Memory B cell (primary cell): ENCODE data around the gene SREK1.
"Not testable (repeated sequence)": the region's sequence is repeated elsewhere in the genome, so short reads cannot be mapped to it uniquely, and the experiment has no call there.

Experiments used
- ATAC-seq: fragments of 150-1000 bp; cut with Tn5 transposase; 2 replicates; pipeline ENCODE4 v1.10.0; 2021; ENCODE audit warnings: low read depth, mild to moderate bottlenecking, moderate library complexity
- DNase-seq, 2 donors: peaks; one replicate each; pipeline ENCODE4 v3.0.0; 2022; ENCODE audit warnings: low spot score in 2 of 2
- H3K27ac Mint-ChIP-seq: one replicate; pipeline ENCODE4 v1.8.0; 2022; ENCODE audit warnings: mild to moderate bottlenecking, moderate library complexity, mixed read lengths
- H3K27me3 Mint-ChIP-seq: one replicate; pipeline ENCODE4 v1.8.0; 2022; ENCODE audit warnings: mixed read lengths
- H3K36me3 Mint-ChIP-seq: one replicate; pipeline ENCODE4 v1.8.0; 2022; ENCODE audit warnings: mild to moderate bottlenecking, mixed read lengths
- H3K4me1 Mint-ChIP-seq: one replicate; pipeline ENCODE4 v1.8.0; 2022; ENCODE audit warnings: mixed read lengths
- H3K4me3 Mint-ChIP-seq: one replicate; pipeline ENCODE4 v1.8.0; 2022; ENCODE audit warnings: mild to moderate bottlenecking, moderate library complexity, mixed read lengths
- H3K9me3 Mint-ChIP-seq: one replicate; pipeline ENCODE4 v1.8.0; 2022; ENCODE audit warnings: mixed read lengths

The SREK1 gene

DNA sequence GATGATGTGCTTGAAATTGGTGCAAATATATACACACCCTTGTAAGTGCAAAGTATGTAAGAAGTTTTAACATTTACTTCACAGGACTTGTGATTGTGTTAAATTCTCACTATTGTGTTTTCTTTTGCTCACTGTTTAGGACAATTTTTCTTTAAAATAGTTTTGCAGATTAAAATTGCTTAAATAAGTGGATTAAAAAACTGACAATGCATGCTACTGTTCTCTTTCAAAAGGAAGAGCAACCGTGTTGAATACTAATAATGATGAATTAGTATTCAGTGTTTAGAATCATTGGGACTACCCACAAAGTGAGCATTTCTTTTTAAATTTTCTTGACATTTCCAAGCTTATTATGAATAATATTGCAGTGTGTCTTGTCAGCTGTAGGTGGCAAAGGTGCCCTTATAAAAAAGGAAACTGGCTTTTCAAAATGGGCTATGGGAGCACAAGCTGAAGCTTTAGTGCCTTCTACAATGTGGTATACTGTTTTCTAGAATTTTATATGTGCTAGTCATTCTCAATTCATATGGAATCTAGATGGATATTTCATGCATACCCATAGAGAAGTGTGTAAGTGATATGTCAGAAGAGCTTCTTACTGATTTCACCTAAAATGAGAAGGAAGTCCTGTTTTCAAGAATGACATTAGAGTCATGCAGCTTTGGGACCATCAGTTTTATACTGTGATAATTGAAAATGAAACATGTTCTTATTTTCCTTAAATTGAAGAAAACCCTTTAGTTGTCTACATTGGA is 35.4 kb downstream of the SREK1 start:
- H3K27ac Mint-ChIP-seq = no peak overlapping the region
- no peaks in the 10 kb centered on the region for H3K9me3 Mint-ChIP-seq
- no peak for ATAC-seq
- H3K4me1 Mint-ChIP-seq = no peaks in the 10 kb centered on the region
- peaks cover 38% of the 10 kb centered on the region for H3K36me3 Mint-ChIP-seq
- no peaks in the 10 kb centered on the region for H3K27me3 Mint-ChIP-seq
- H3K4me3 Mint-ChIP-seq = no peak overlapping the region
- no peak for DNase-seq

DNA sequence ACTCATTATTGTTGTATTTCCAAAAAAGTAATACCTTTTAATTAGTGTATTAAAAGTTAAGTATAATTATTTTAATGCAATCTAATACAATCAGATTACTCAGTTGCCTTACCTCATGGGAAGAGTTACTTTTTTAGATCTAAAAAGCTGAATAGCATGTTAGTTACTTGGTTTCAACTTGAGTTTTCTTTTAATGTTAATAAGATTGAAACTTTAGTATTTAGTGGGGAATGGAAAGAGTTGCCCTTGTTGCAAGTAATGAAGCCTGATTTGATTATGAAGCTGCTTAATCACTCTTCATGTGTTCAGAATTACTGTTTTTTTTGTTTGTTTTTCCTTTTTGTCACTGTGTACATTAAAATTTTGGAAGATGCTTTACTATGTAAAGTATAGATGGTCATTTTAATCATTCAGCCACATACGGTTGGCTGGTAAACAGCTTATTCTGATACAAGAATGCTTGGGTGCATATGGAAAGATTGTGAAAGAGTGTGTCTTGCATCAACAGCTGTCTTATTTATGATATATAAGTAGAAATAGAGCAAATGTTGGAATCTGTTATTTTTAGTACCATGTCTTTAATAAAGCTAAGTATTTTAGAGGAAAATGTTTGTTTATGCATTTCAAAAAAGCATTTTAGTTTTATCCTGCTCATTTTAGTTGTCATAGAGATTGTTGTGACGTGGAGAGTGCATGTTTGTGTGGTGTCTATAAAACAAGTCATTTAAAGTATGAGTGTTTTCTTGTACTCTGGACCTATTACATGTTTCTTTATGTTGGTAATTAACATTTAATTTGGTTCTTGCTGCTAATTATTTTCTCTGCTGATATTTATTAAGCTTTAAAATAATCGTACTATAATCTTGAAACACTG is 36.4 kb downstream of the SREK1 start:
- DNase-seq (no peak), ATAC-seq (no peak)
- Mint-ChIP-seq H3K27ac (no peak overlapping the region), H3K4me1 (no peaks in the 10 kb centered on the region), H3K4me3 (no peak overlapping the region), H3K9me3 (no peaks in the 10 kb centered on the region), H3K27me3 (no peaks in the 10 kb centered on the region), H3K36me3 (peaks cover 32% of the 10 kb centered on the region)

DNA sequence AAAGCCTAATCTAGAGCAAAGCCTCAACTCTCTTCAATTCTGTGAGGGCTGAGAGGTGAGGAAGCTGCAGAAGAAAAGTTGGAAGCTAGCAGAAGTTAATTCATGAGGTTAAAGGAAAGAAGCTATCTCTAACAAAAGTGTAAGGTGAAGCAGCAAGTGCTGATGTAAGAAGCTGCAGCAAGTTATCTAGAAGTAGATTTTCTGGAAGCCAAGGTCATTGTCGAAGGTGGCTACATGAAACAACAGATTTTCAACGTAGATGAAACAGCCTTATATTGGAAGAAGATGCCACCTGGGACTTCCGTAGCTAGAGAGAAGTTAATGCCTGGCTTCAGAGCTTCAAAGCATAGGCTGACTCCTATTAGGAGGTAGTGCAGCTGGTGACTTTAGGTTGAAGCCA is 42.0 kb downstream of the SREK1 start:
- no peak overlapping the region for H3K27ac Mint-ChIP-seq
- ATAC-seq (no peak), DNase-seq (no peak)
- H3K4me3 Mint-ChIP-seq = no peak overlapping the region
- no peaks in the 10 kb centered on the region for H3K27me3 Mint-ChIP-seq
- H3K4me1 Mint-ChIP-seq = no peaks in the 10 kb centered on the region
- peaks cover 5% of the 10 kb centered on the region for H3K36me3 Mint-ChIP-seq
- peaks cover 2% of the 10 kb centered on the region for H3K9me3 Mint-ChIP-seq

DNA sequence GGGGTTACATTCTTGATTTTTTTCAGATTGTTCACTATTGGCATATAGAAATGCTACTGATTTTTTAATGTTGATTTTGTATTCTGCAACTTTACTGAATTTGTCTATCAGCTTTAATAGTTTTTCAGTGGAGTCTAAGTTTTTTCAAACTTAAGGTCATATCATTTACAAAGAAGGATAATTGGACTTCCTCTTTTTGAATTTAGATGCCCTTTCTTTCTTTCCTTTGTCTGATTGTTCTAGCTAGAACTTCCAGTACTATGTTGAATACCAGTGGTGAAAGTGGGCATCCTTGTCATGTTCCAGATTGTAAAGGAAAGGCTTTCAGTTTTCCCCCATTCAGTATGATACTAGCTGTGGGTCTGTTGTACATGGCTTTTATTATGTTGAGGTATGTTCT is 49.3 kb downstream of the SREK1 start:
- Mint-ChIP-seq H3K36me3 (peaks cover 8% of the 10 kb centered on the region), H3K4me1 (no peaks in the 10 kb centered on the region), H3K27me3 (no peaks in the 10 kb centered on the region), H3K4me3 (no peak overlapping the region), H3K9me3 (peaks cover 2% of the 10 kb centered on the region), H3K27ac (no peak overlapping the region)
- DNase-seq (no peak), ATAC-seq (no peak)

DNA sequence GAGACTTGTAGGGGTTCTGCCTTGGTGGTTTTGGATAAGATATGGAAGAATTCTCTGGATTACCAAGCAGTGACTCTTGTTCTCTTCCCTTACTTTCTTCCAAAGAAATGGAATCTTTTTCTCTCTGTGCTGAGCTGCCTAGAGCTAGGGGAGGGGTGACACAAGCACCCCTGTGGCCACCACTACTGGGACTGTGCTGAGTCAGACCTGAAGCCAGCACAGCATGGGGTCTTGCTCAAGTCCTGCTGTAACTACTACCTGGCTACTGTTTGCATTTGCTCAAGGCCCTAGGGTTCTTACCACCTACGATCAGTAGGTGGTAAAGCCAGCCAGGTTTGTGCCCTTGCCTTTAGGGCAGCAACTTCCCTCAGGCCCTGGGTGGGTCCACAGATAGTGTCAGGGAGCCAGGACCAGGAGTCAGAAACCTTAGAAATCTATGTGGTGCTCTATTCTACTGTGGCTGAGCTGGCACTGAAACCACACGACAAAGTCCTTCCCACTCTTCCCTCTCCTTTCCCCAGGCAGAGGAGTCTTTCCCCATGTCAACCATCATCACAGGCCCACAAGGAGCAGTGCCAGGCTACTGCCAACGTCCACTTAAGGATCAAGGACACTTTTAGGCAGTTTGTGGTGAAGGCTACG is 53.8 kb downstream of the SREK1 start:
- H3K9me3 Mint-ChIP-seq = no peaks in the 10 kb centered on the region
- H3K4me1 Mint-ChIP-seq = no peaks in the 10 kb centered on the region
- no peak for ATAC-seq
- no peaks in the 10 kb centered on the region for H3K27me3 Mint-ChIP-seq
- DNase-seq = no peak
- H3K27ac Mint-ChIP-seq = no peak overlapping the region
- peaks cover 16% of the 10 kb centered on the region for H3K36me3 Mint-ChIP-seq
- no peak overlapping the region for H3K4me3 Mint-ChIP-seq

DNA sequence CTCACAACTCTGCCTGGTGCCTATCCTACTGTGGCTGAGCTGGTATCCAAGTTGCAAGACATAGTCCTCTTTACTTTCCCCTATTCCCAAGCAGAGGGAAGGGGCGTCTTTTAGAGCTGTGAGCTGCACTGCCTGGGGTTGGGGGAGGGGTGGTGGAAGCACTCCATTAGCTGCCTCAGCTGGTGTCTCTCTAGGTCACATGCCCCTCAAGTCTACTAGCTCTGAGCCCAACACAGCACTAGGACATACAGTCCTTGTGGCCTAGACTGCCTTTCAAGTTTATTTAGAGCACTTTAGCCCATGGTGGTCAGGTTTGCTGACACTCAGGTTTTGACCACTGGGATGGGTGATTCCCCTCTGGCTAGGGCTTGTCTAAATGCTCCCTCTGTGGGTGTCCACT is 54.7 kb downstream of the SREK1 start:
- no peak for ATAC-seq
- no peak overlapping the region for H3K27ac Mint-ChIP-seq
- H3K9me3 Mint-ChIP-seq = no peaks in the 10 kb centered on the region
- H3K27me3 Mint-ChIP-seq = no peaks in the 10 kb centered on the region
- no peak overlapping the region for H3K4me3 Mint-ChIP-seq
- peaks cover 16% of the 10 kb centered on the region for H3K36me3 Mint-ChIP-seq
- no peak for DNase-seq
- no peaks in the 10 kb centered on the region for H3K4me1 Mint-ChIP-seq

DNA sequence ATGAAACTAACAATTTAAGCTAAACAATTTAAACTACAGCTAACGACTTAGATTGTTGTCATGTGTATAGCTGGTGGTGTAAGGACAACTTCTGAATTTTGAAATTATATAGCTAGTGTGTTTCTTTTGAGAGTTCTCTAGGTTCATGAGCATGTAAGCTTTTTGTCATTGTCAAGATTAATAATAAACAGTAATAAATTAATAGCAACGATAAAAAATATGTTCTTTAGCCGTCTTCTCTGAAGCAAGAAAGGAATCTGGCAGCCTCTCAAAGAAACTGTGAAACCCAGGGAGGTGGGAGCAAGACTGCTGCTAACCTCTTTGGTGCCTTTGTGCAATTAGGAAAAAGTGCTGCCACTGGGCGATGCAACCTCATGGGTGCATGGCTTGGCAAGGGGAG is 59.4 kb downstream of the SREK1 start:
- H3K9me3 Mint-ChIP-seq = no peaks in the 10 kb centered on the region
- H3K36me3 Mint-ChIP-seq = peaks cover 13% of the 10 kb centered on the region
- DNase-seq (no peak), ATAC-seq (no peak)
- no peak overlapping the region for H3K27ac Mint-ChIP-seq
- H3K4me1 Mint-ChIP-seq = no peaks in the 10 kb centered on the region
- no peaks in the 10 kb centered on the region for H3K27me3 Mint-ChIP-seq
- H3K4me3 Mint-ChIP-seq = no peak overlapping the region

DNA sequence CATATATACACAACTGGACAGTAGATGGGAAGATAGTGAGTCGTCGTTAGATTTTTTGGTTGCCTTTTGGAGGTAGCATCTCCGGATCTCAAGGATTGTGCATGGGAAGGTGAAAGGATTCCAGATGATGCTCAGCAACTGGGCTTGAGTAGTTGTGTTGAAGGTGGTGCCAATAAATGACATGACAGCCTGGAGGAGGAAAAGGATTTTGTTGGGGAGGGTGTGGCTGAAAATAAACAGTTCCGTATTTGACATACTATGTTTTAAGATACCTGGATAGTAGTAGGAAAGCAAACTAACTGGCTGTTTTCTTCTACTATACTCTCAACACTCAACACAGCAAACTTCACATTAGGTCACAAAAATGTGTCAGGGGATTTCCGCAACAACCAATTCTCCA is 62.4 kb downstream of the SREK1 start:
- ATAC-seq (no peak), DNase-seq (no peak)
- Mint-ChIP-seq H3K27ac (no peak overlapping the region), H3K36me3 (peaks cover 7% of the 10 kb centered on the region), H3K4me3 (no peak overlapping the region), H3K27me3 (no peaks in the 10 kb centered on the region), H3K4me1 (no peaks in the 10 kb centered on the region), H3K9me3 (no peaks in the 10 kb centered on the region)

DNA sequence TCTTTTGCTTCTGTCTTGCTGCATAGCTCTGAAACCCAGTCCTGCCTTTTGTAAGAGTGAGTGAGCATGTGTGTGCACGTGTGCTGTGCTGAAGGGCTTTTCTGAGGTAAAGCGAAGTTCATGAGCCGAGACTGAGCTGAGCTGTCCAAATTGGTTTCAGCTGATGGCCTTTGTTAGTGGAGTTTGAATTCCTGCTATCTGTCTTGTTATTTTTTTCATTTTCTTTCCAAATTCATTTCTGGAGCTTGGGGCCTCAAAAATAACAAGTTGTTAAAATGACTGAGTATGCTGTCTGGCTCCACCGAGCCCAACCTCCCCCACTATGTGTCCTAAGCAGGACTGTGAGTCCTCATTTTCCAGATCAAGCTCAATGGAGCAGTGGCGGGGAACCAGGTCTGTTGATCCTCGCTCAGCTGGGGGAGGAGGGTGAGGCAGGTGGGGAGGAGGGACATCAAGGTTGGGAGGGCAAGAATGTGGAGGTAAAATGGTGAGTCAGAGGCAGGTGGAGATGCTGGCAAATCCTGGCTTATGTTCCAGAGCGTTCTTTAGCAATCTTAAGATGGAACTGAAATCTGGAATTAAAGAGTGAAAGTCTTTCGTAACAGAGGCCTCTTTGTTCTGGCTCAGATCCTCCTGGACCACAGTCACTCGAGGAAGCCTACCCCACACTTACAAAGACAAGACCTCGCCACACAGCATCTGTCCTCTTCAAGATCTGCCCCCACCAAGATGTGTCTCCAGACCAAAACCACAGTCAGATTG is 63.9 kb downstream of the SREK1 start:
- H3K27me3 Mint-ChIP-seq = no peaks in the 10 kb centered on the region
- no peaks in the 10 kb centered on the region for H3K9me3 Mint-ChIP-seq
- no peak for ATAC-seq
- H3K4me1 Mint-ChIP-seq = no peaks in the 10 kb centered on the region
- H3K27ac Mint-ChIP-seq = no peak overlapping the region
- DNase-seq = no peak
- H3K36me3 Mint-ChIP-seq = peaks cover 2% of the 10 kb centered on the region
- no peak overlapping the region for H3K4me3 Mint-ChIP-seq

DNA sequence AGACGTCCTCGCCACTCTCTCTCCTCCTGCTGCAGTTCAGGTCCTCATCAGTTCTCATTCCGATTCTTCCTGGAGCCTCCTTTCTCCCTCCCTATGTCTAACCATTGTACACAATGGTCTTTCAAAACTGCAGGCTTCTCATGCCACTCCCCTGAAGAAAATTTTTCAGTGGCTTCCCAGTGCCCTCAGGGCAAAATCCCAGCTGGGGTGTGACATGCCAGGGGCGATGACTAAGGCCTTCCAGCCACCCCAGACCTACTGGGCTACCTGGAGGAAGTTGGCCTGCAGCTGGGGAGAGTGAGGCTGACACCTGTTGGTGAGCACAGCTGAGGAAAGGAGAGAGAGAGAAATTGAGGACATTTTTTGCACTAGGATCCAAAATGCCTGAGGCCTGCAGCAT is 65.2 kb downstream of the SREK1 start:
- ATAC-seq (no peak), DNase-seq (no peak)
- H3K4me1 Mint-ChIP-seq = no peaks in the 10 kb centered on the region
- no peak overlapping the region for H3K27ac Mint-ChIP-seq
- peaks cover 2% of the 10 kb centered on the region for H3K36me3 Mint-ChIP-seq
- no peaks in the 10 kb centered on the region for H3K27me3 Mint-ChIP-seq
- H3K4me3 Mint-ChIP-seq = no peak overlapping the region
- no peaks in the 10 kb centered on the region for H3K9me3 Mint-ChIP-seq

DNA sequence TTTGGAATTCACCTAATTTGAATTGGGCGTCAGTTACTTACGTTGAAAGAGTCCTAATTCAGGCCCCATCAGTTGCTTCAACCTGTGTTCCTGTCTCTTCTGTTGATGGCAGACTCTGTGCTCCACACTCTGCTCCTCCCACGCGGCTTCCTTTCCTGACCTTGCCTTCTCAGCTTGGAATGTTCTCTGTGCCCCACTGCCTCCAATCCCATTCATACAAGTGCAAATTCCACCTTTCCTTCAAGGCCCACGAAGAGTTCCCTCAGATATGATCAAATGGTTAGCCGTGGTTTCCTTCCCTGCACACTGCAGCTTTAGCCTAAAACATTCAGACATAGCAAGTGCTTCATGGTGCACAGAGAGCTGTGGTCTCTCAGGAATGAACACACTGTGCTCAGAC is 65.7 kb downstream of the SREK1 start:
- Mint-ChIP-seq H3K4me3 (no peak overlapping the region), H3K9me3 (no peaks in the 10 kb centered on the region), H3K4me1 (no peaks in the 10 kb centered on the region), H3K36me3 (peaks cover 2% of the 10 kb centered on the region), H3K27me3 (no peaks in the 10 kb centered on the region), H3K27ac (no peak overlapping the region)
- no peak for DNase-seq
- ATAC-seq = no peak

DNA sequence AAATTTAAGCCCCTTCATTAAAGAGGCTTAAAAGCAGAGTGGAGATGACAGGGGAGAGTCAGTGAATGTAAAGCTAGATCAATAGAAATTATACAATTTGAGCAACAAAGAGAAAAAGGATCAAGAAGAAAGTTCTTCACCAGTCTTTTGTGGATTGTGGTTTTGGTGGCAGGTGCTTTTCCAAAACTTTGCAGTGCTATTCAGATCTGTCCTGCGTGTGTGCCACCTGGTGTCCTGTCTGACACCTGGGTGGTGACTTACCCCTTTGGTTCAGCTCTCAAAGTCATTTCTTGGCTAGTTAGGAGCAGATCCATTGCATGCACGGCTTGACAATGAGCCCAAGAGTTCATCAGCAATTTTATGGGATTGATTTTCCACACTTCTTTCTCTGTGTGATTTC is 69.4 kb downstream of the SREK1 start:
- H3K4me1 Mint-ChIP-seq = no peaks in the 10 kb centered on the region

DNA sequence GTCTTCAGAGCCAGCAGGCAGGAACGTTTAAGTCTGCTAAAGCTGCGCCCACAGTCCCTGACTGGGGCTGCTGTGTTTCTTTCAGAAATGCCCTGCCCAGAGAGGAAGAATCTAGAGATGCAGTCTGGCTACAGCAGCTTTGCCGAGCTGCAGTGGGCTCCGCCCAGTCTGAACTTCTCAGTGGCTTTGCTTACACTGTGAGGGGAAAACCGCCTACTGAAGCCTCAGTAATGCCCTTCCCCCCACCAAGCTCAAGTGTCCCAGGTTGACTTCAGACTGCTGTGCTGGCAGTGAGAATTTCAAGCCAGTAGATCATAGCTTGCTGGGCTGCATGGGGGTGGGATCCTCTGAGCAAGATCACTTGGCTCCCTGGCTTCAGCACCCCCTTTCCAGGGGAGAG is 78.4 kb downstream of the SREK1 start:
- peaks cover 9% of the 10 kb centered on the region for H3K9me3 Mint-ChIP-seq
- peaks cover 5% of the 10 kb centered on the region for H3K27me3 Mint-ChIP-seq
- no peak for ATAC-seq
- no peak for DNase-seq
- H3K36me3 Mint-ChIP-seq = peaks cover 9% of the 10 kb centered on the region
- no peaks in the 10 kb centered on the region for H3K4me1 Mint-ChIP-seq
- H3K4me3 Mint-ChIP-seq = no peak overlapping the region
- H3K27ac Mint-ChIP-seq = no peak overlapping the region

More for the DNA sequence above, 69.4 kb downstream of the SREK1 start:
- Mint-ChIP-seq H3K27me3 (peaks cover 2% of the 10 kb centered on the region), H3K4me3 (no peak overlapping the region), H3K36me3 (no peaks in the 10 kb centered on the region), H3K27ac (no peak overlapping the region), H3K9me3 (peaks cover 4% of the 10 kb centered on the region)
- no peak for DNase-seq
- no peak for ATAC-seq

DNA sequence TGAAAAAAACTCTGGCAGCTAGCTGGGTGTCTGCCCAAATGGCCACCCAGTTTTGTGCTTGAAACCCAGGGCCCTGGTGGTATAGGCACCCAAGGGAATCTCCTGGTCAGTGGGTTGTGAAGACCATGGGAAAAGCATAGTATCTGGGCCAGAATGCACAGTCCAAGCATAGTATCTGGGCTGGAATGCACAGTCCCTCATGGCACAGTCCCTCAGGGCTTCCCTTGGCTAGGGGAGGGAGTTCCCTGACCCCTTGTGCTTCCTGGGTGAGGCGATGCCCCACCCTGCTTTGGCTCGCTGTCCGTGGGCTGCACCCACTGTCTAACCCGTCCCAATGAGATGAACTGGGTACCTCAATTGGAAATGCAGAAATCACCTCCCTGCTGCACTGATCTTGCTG is 78.8 kb downstream of the SREK1 start:
- not testable (repeated sequence) for ATAC-seq

More for the DNA sequence above, 78.8 kb downstream of the SREK1 start:
- not testable (repeated sequence) for DNase-seq, H3K9me3 Mint-ChIP-seq, H3K4me1 Mint-ChIP-seq, H3K27ac Mint-ChIP-seq, H3K36me3 Mint-ChIP-seq, H3K27me3 Mint-ChIP-seq, H3K4me3 Mint-ChIP-seq
